Subcutaneous preadipocyte (primary cell): ENCODE results near the gene SPINK2. TPM values are rescaled to one million over a fixed set of nuclear protein-coding genes. Genes with fewer than 3 reads are reported as not detected.

Source experiments
- small RNA-seq: library from RNA; depleted of rRNA; stranded (forward); fragments of <200 nt; gene quantifications from one replicate; pipeline ENCODE3, GENCODE V24; 2012
- total RNA-seq: library from RNA; depleted of rRNA; stranded (reverse); fragments of >200 nt; gene quantifications from 2 replicates; pipeline ENCODE4 v1.2.3, GENCODE V29; 2012

SPINK2 gene, protein sequence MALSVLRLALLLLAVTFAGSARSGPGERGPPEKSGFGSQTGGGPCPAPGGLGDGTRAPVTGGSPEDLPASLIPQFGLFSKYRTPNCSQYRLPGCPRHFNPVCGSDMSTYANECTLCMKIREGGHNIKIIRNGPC
- total RNA-seq = not detected in 2 replicates

DNA sequence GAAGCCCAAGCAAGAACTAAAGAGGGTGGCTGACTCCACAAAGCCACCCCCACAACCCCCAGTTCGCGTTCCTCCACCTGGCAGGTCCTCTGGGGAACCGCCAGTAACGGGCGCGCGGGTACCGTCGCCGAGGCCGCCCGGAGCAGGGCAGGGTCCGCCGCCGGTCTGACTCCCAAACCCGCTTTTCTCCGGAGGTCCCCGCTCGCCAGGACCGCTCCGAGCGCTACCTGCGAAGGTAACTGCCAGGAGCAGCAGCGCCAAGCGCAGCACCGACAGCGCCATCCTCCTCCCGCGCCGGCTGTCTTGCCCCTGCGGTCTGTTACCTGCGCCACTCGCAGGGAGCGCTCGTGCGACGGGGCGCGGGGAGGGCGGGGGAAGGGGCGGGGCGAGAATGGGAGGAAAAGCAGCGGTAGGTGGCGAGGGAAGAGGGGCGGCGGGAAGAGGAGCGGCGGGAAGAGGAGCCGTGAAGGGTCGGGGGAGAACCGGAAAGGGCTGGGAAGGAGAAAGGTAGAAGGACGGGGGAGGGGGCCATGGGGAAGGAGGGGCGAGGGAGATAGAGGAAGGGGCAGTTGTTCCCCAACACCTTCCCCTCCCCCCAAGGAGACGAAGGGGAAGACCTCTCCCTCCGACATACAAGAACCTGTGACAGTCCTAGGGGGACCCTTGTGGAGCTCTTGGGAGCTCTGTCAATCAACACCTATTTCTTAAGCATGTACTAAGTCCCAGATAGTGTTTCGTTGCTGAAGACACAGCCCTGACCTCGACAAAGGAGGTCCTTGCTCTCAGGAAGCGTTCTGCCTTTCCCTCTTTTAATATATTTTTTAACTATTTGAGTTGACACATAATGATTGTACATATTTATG is at the start of gene SPINK2:
Gene SPINK2, minus strand, starts transcription at position 321 of the 863 bp plus-strand sequence. Its CDS starts 39 bp downstream, at position 282.

Small RNA genes within 50 kb of the gene (small RNA-seq; reads per million reads assigned to genes)
- gene RF00017 = not detected
- gene RF00019 = not detected
- not detected for gene RN7SL357P
- gene RN7SL492P = not detected

Other genes starting within 250 kb of the SPINK2 start
- gene HOPX, start 140.4 kb downstream of the SPINK2 start, total RNA-seq = 0.37 TPM in 1 of 2 replicates, not detected in the other
- gene REST, start 86.2 kb upstream of the SPINK2 start, total RNA-seq = 28.3 and 38.3 TPM in 2 replicates
- 24.3 and 26.0 TPM in 2 replicates for gene NOA1, start 155.9 kb upstream of the SPINK2 start, total RNA-seq
- 85.6 and 106 TPM in 2 replicates for gene POLR2B, start 157.2 kb upstream of the SPINK2 start, total RNA-seq